ENCODE results near the gene FLOT1.

FLOT1 gene

DNA sequence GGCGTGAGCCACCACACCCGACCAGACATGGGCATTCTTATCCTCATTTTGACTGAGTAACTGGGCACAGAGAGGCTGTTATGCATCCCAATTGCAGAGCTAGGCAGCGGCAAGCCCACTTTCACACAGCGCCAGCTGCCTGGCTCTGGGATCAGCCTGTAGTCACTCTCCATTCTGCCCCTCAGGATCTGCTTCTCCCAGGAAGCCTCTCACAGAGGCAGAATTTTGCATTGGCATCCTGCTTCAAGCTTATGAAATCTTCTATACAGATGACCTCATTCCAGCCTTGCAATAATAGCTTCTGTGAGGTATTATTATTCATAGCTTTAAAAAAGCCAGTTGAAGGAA lies 38.9 kb upstream of the FLOT1 start:
- TF ChIP-seq EZH2 (optimal IDR thresholded peaks at IDR 0.05; ENCODE audit: low read depth, low read length) (no peak), EZH2phosphoT487 (IDR thresholded peaks at IDR 0.05; ENCODE audit: low read length) (no peak), CTCF (IDR thresholded peaks at IDR 0.05; ENCODE audit: low read length) (no peak)
- no peak overlapping the region for H3K4me3 ChIP-seq (ENCODE audit: low read length)
- H4K20me1 ChIP-seq (ENCODE audit: insufficient read depth, low read length) = no peaks in the 10 kb centered on the region
- H3K79me2 ChIP-seq (ENCODE audit: low read length) = no peaks in the 10 kb centered on the region
- H3K9ac ChIP-seq (ENCODE audit: low read length) = no peak overlapping the region
- no peaks in the 10 kb centered on the region for H3K9me3 ChIP-seq (replicated peaks; ENCODE audit: insufficient read depth, low read length)
- no peak overlapping the region for H2AFZ ChIP-seq (ENCODE audit: low read length)
- no peaks in the 10 kb centered on the region for H3K36me3 ChIP-seq (replicated peaks; ENCODE audit: insufficient read depth, low read length)
- no peak for DNase-seq
- 0 out of 2 replicates have a peak, but pooled peaks cover 3% of the 10 kb centered on the region for H3K27me3 ChIP-seq (replicated peaks; ENCODE audit: insufficient read depth, low read length)
- H3F3A ChIP-seq (ENCODE audit: insufficient read depth, low read length) = no peaks in the 10 kb centered on the region
- no peaks in the 10 kb centered on the region for H3K9me2 ChIP-seq (replicated peaks; ENCODE audit: insufficient read depth, low read length)
- H3K4me2 ChIP-seq (ENCODE audit: low read depth, low read length) = no peak overlapping the region
- H3K4me1 ChIP-seq (ENCODE audit: low read length) = no peaks in the 10 kb centered on the region
- H3K27ac ChIP-seq (ENCODE audit: low read length) = no peak overlapping the region

DNA sequence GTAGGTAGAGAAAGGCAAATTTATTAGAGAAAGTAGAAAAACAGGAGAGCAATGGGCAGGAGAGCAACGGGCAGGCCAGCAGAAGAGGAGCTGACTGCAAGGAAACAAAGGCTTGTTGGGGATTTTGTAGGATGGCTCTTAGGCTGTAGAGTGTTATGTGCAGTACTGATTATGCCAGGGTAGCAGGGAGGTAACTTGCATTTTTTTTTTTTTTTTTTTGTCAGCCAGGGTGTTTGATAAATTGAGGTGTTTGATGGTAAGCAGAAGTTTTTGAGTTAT lies 38.1 kb upstream of the FLOT1 start:
- Histone ChIP-seq H3K79me2 (ENCODE audit: low read length) (no peaks in the 10 kb centered on the region), H3F3A (ENCODE audit: insufficient read depth, low read length) (no peaks in the 10 kb centered on the region), H4K20me1 (ENCODE audit: insufficient read depth, low read length) (no peaks in the 10 kb centered on the region), H3K9me2 (replicated peaks; ENCODE audit: insufficient read depth, low read length) (no peaks in the 10 kb centered on the region), H3K9ac (ENCODE audit: low read length) (no peak overlapping the region), H3K4me2 (ENCODE audit: low read depth, low read length) (no peak overlapping the region), H3K36me3 (replicated peaks; ENCODE audit: insufficient read depth, low read length) (no peaks in the 10 kb centered on the region), H3K27me3 (replicated peaks; ENCODE audit: insufficient read depth, low read length) (0 out of 2 replicates have a peak, but pooled peaks cover 3% of the 10 kb centered on the region), H3K27ac (ENCODE audit: low read length) (no peak overlapping the region), H3K4me3 (ENCODE audit: low read length) (no peak overlapping the region), H3K9me3 (replicated peaks; ENCODE audit: insufficient read depth, low read length) (no peaks in the 10 kb centered on the region), H2AFZ (ENCODE audit: low read length) (no peak overlapping the region), H3K4me1 (ENCODE audit: low read length) (no peaks in the 10 kb centered on the region)
- no peak for TF ChIP-seq EZH2 (optimal IDR thresholded peaks at IDR 0.05; ENCODE audit: low read depth, low read length)
- no peak for TF ChIP-seq CTCF (IDR thresholded peaks at IDR 0.05; ENCODE audit: low read length)
- no peak for TF ChIP-seq EZH2phosphoT487 (IDR thresholded peaks at IDR 0.05; ENCODE audit: low read length)
- DNase-seq = no peak

GRCh38 chr6:30779850-30780641 lies 37.6 kb upstream of the FLOT1 start:
- H3K9ac ChIP-seq (ENCODE audit: low read length) = no peak overlapping the region
- H3K36me3 ChIP-seq (replicated peaks; ENCODE audit: insufficient read depth, low read length) = no peaks in the 10 kb centered on the region
- no peak overlapping the region for H3K4me2 ChIP-seq (ENCODE audit: low read depth, low read length)
- no peak for DNase-seq
- no peaks in the 10 kb centered on the region for H3K79me2 ChIP-seq (ENCODE audit: low read length)
- H3K27me3 ChIP-seq (replicated peaks; ENCODE audit: insufficient read depth, low read length) = 0 out of 2 replicates have a peak, but pooled peaks cover 3% of the 10 kb centered on the region
- H2AFZ ChIP-seq (ENCODE audit: low read length) = no peak overlapping the region
- no peaks in the 10 kb centered on the region for H3F3A ChIP-seq (ENCODE audit: insufficient read depth, low read length)
- no peaks in the 10 kb centered on the region for H3K9me3 ChIP-seq (replicated peaks; ENCODE audit: insufficient read depth, low read length)
- no peak overlapping the region for H3K27ac ChIP-seq (ENCODE audit: low read length)
- no peaks in the 10 kb centered on the region for H3K4me1 ChIP-seq (ENCODE audit: low read length)
- H3K4me3 ChIP-seq (ENCODE audit: low read length) = no peak overlapping the region
- no peaks in the 10 kb centered on the region for H3K9me2 ChIP-seq (replicated peaks; ENCODE audit: insufficient read depth, low read length)
- TF ChIP-seq EZH2phosphoT487 (IDR thresholded peaks at IDR 0.05; ENCODE audit: low read length) (no peak), CTCF (IDR thresholded peaks at IDR 0.05; ENCODE audit: low read length) (no peak), EZH2 (optimal IDR thresholded peaks at IDR 0.05; ENCODE audit: low read depth, low read length) (no peak)
- no peaks in the 10 kb centered on the region for H4K20me1 ChIP-seq (ENCODE audit: insufficient read depth, low read length)
